NCI-H2029 treated with DMSO at 0.1 percent for 48 hours (cell line): Measurements from ENCODE around the gene STX7.

Experiments
- DNase-seq: peaks from one replicate; lab custom pipeline; 2025; lab: John Stamatoyannopoulos, UW

STX7 gene

DNA sequence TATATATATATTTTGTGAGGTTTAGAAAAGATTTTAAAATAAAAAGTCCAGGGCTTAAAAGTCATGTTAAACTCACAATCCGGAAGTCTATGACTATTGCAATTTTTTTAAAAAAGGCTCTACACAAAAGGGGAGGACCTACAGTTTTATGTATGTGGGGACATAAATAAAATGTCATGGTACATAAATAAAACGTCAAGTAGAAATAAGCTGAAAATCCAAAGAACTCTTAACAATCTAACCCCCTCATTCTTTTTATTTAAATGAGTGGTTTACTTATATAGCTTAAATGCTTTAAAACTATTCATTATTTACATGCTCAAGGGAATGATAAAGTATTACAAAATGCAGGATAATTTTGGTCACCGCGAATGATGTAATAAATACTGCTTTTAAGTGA is 36.2 kb downstream of the STX7 start:
- DNase-seq, result no peak

GRCh38 chr6:132475925-132476324 is 37.0 kb downstream of the STX7 start:
- DNase-seq, result no peak

DNA sequence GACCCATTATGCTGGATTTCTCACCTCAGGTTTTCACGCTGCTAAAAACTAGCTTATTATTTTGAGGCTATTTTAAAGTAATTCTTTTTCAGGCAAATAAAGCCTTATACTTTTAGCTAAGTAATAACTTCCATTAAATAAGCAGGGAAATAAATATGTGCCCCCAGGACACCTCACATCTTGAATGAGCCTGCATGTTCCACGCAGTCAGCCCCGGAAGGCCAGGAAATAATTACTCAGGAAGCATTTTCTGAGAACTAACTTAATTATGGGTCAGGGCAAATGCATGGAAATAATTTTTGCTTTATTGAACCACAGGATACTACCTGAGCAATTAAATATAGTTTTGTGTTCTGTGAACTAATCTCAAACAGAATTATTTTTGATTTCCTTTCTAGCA is 41.1 kb downstream of the STX7 start:
- no peak for DNase-seq

- no peak for DNase-seq
Measured at GRCh38 chr6:132466952-132467351, 46.0 kb downstream of the STX7 start.

DNA sequence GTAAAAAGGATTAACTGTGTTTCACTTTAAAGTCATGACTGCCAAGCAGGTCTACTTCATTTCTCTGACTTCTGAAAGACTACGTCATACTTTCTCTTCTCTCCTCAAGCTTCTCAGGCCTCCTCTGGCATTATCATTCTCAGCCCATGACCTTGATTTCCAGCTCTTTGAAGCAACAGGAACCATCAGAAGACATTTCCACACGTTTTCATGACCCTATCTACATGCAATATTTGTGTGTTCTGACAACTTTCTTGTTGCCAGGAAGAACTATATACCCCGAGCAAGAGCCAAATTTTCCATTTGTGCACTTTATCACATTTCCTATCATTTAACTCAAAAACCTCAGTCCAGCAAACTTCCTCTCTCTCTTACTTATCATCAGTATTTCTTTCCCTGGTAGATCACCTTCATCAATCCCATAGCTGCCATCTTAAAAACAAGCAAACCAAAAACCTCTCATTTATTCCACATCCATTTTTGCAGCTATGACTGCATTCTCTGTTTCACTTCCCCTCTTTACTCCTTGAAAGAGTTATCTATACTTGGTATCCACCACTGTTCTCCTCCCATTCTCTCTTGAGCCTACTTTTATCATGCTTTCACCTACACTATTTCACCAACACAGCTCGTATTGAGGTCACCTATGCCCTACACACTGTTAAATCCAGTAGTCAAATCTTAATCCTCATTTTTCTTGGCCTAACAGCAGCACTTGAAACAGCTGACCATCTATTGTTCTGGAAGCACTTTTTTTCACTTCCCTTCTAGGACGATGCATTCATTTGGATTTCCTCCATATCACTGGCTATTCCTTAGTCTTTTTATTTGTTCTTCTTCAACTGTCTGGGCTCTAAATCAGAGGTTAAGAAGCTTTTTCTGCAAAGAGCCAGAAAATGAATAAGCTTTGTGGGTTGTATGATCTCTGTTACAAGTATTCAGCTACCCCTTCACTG is 47.1 kb downstream of the STX7 start:
- no peak for DNase-seq

DNA sequence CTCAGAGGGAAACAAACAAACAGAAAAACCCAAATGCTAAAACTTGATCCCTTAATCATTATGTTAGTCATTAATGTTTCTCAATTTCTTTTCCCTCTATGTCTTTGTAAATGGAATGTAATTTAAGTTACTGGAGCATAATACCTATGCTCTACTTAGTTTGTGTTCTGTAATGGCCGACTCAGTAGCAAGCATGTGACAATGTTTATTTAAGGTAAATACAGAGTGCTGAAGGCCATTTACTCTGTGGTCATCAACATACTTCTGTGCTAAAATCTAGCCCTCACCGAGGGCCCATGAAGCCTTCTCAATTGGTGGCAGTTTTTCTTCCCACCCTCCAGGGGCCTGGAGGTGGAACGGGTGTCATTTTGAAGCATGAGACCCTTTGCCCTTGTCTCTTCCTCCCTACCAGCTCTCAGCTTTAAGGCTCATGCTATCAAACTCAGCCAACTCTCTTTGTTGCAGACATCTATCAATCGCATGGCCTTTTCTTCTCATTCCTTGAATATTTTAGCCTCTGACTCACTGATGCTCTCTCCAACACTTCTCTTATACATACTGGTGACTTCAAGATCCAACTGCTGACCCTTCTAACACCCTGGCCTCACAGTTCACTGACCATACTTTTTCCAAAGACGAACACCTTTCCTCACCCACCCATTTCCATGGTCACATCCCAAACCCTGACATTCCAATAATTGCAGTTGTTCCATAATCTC is 48.2 kb downstream of the STX7 start:
- DNase-seq, result no peak

DNA sequence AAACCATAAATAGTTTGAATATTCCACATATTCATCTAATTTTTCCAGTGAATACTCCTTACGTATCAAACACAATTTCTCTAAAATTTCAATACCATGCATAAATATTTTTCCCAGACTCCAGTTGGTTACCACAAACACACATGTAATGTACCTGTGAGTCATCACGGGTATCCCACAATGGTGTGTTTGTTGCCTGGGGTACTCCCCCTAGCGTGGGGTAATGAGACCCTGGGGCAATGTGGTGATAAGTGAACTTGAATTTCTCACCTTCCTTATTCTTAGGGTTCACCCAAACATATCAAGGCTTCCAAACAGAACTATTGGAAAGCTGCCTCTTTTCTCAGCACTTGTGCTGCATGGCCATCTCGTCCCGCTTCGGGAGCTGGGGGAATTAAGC is 51.0 kb downstream of the STX7 start:
- no peak for DNase-seq

- no peak for DNase-seq
Measured at GRCh38 chr6:132459605-132459952, 53.3 kb downstream of the STX7 start.

DNA sequence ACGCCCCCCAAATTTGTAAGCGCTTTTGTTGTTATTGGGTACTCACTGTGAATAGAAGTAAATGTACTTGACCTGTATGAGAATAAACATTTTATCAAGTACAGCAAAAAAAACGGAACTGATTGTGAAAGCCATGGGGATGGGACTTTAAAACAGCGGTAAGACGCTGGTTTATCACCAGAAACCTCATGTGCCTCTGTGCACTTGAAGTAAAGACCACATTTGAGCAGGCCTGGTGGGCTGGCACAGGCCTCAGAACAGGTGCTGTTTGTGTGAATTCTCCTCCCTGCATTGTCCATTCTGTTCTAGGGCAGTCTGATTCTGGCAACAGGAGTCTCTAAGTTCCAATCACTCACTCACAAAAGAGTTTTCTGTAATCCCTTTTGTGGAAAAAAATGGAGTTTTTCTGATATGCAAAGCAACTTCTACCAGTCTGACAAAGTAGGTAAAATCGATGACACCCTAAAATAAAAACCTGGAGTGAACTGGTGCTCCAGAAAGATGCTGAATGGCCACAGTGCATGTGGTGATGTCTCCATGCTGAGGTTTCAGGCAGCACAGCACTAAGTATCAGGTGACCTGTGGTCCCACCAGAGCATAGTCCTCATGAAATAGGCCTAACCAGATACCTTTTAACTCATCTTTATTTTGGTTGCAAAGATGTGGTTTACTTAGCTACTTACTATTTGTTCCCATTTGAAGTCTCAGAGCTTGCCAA is 53.9 kb downstream of the STX7 start:
- DNase-seq, result no peak

DNA sequence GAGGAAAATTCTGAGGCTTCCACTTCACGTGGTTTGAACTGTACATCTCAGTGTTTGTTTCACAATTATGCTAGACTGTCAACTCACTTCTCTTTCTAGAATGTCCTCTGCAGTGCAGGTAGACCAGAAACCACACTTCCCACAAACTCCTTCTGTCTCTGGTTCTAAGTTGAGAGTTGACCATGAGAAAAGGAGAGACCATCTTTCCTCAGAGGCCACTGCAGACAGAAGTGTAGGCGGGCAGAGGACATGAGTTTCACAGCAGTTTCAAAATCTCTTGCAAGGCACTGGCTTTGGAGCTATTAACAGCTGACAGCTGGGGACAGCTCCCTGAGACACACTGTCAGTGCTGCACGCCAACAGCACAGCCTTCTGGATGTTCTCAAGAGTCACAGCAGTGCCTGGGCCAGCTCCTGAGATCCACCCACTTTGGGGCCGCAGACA is 56.2 kb downstream of the STX7 start:
- no peak for DNase-seq

DNA sequence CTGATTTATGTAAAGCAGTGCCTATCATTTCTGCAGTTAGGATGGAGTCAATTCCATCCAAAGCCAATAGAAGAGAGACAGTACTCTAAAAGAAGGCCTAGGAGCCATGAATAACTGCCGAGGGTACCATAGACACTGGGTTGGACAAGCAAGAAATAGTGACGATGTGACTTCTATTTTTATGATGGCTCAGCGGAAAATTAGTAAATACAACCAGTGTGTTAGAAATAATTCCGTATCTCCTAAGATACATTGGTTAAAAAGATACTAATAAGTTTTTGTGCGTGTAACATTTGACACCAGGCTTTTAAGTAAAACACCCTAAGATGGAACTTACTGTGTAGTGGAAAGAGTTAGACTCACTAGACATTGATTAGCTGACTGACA is 66.1 kb downstream of the STX7 start:
- DNase-seq, result no peak

DNA sequence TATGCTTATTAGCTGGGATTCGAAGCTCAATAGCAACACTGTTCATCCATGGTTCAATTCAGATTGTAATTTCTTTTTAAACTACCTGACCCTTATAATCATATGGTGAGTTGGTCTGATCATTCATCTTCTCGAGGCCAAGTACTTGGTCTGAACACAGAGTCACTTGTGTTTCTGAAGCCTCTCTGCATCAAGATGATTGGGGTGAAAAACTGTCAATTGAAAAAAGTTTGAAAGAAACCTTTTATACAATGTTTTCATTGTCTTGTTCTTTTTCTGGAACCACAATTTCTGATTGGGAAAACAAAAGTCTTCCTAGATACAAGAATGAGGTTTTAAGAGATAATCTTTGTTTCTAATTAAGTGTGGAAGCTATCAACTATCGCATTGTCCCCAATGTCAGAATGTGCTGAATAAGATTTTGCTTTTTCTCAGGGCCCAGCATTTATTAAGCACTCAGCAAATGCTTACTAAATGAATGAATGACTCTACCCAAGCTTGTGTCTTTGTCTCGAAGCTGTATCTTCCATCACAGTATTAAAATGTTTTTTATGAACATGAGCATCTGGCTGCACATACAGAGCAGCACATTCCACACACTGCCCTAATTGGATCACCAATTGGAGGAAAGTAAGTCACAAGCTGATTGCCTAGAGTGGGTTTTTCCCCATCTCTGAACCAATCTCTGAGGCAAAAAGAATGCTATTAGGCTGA is 66.6 kb downstream of the STX7 start:
- no peak for DNase-seq

- no peak for DNase-seq
Measured at GRCh38 chr6:132445201-132445951, 67.5 kb downstream of the STX7 start.

GRCh38 chr6:132443206-132443605 is 69.7 kb downstream of the STX7 start:
- DNase-seq, result no peak

- no peak for DNase-seq
Measured at GRCh38 chr6:132430110-132430509, 82.8 kb downstream of the STX7 start.

DNA sequence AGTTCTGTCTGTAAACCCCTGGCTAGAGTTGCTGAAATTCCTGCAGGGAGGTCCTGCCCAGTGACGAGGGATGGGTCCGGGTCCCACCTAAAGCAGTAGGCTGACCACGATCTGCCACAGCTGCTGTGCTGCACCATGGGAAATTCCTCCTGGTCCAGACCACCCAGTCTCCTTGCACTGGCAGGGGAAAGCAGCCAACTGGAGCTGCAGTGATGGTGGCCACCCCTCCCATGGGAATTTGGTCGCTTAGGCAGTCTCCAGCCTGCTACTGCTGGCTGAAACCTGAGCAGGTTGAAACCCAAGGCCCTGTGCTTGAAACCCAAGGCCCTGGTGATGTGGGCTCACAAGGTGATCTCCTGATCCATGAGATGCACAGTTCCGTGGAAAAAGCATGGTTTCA is 87.7 kb downstream of the STX7 start:
- no peak for DNase-seq

DNA sequence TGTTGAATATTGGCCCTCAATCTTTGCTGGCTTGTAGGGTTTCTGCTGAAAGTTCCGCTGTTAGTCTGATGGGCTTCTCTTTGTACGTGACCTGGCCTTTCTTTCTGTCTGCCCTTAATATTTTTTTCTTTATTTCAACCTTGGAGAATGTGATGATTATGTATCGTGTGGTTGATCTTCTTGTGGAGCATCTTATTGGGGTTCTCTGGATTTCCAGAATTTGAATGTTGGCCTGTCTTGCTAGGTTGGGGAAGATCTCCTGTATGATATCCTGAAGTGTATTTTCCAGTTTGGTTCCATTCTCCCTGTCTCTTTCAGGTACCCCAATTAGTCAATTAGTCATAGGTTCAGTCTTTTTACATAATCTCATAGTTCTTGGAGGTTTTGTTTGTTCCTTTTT is 89.1 kb downstream of the STX7 start:
- DNase-seq, result no peak

- no peak for DNase-seq
Measured at GRCh38 chr6:132418235-132418965, 94.5 kb downstream of the STX7 start.

- no peak for DNase-seq
Measured at GRCh38 chr6:132414761-132415160, 98.2 kb downstream of the STX7 start.

DNA sequence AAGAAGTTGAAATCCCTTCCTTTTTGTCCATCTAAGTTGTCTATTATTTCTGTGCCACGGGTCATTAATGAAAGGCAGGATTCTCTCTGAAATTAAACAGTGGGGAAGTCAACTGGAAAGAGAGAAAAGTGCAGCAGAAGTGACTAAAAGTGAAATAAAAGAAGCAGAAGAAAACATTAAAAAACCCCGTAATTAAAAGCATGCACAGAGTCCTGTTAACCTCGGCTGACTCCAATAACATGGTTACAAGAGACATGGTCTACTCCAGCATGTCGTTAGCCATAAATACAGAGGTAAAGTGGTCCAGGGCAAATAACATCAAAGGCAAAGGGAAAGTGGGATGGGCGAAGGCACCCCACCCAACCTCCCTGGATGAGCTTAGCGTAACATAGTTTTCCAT is 98.6 kb downstream of the STX7 start:
- DNase-seq, result no peak

GRCh38 chr6:132413499-132413802 is 99.5 kb downstream of the STX7 start:
- DNase-seq, result no peak
